ENCODE data around the gene EML6. TPM values are rescaled to one million over a fixed set of nuclear protein-coding genes. Genes with fewer than 3 reads are reported as not detected.

EML6 gene
- 1 to 10 TPM; 3.4 to 7.3 (median 5.3) TPM for total RNA-seq
- long read RNA-seq, donor 1, partial matches to known transcripts: 0 of 1 reads
- long read RNA-seq, donor 1, other reads (novel, unspliced or antisense): 1 of 1 reads
- long read RNA-seq, donor 2: 0 reads

DNA sequence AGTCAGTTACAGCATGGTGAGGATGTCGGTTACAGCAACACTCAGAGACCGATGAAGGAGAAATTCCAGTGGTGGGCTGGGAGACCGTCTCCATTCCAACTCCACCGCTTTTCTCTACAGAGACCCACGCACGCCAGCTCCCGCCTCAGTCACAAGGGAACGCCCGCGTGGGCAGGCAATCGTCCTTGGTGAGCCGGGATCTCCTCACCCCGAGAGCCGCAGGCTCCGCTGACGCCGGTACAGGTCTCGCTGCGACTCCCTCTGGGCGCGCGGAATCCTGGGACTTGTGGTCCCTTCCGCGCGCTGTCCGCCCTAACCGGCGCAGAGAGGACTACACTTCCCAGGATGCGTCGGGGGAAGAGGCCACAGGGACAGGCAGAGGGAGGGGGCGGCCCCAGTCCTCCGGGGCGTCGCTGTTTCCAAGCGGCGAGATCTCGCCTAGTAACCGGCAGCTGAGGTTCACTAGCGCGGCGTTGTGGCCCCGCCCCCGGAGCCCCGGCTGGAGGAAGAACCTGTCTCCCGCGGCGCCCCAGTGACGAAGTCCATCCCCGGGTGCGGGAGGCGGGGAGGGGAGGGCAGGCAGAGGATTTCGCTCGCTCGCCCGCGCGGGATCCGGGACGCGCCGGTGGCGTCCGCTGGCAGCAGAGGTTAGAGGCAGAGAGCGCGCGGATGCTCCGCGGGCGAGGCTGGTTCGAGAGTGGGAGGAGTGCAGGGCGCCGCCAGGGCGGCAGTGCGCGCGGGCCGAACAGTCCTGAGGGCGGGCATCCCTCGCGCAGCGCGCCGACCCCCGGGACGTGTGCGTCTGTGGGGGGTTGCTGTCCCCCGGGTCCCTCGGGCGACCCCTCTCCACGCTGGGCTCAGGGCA, at the start of gene EML6:
Gene EML6, plus strand, starts transcription at position 532 of the 865 bp plus-strand sequence. CDS start 1,400 bp downstream, outside the sequence.
- Histone ChIP-seq H3K4me1 (ENCODE audit: low read depth) (peaks cover 10% of the 10 kb centered on the region), H3K9me3 (no peaks in the 10 kb centered on the region), H3K4me3 (peak within 1 kb of the TSS; percentile 58), H3K36me3 (ENCODE audit: low read depth) (no peaks in the 10 kb centered on the region)
- DNase-seq (peak; percentile 99), ATAC-seq (peak; percentile 98)
- TF ChIP-seq, protein P1, sequence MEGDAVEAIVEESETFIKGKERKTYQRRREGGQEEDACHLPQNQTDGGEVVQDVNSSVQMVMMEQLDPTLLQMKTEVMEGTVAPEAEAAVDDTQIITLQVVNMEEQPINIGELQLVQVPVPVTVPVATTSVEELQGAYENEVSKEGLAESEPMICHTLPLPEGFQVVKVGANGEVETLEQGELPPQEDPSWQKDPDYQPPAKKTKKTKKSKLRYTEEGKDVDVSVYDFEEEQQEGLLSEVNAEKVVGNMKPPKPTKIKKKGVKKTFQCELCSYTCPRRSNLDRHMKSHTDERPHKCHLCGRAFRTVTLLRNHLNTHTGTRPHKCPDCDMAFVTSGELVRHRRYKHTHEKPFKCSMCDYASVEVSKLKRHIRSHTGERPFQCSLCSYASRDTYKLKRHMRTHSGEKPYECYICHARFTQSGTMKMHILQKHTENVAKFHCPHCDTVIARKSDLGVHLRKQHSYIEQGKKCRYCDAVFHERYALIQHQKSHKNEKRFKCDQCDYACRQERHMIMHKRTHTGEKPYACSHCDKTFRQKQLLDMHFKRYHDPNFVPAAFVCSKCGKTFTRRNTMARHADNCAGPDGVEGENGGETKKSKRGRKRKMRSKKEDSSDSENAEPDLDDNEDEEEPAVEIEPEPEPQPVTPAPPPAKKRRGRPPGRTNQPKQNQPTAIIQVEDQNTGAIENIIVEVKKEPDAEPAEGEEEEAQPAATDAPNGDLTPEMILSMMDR (IDR thresholded peaks at IDR 0.05): no peak
- intact Hi-C loops (cut with DNase I, micrococcal nuclease): no loop called here

DNA sequence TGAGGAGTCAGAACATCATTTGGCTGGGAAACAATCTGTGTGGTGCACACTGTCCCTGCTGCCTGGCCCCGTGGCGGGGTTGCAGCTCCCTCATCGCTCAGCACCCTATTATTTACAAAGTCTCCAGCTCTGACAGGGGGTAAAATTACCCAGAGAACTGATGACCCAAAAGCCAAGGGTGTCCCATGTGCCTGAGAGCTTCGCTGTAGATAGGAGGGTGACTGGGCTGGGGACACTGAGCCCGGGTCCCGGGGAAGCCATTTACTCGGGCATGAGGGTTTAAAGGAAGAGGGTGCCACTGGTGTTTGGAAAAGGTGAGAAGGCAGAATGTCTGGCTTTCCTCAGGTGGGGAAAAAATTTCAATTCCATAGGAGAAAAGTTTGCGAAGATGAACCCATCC, 48.2 kb upstream of the EML6 start:
- ATAC-seq (no peak), DNase-seq (no peak)
- Histone ChIP-seq H3K36me3 (ENCODE audit: low read depth) (no peaks in the 10 kb centered on the region), H3K4me3 (no peak overlapping the region), H3K9me3 (no peaks in the 10 kb centered on the region), H3K4me1 (ENCODE audit: low read depth) (peaks cover 11% of the 10 kb centered on the region)
- TF ChIP-seq, protein P1 (IDR thresholded peaks at IDR 0.05): no peak
- intact Hi-C loops (cut with DNase I, micrococcal nuclease): no loop called here

DNA sequence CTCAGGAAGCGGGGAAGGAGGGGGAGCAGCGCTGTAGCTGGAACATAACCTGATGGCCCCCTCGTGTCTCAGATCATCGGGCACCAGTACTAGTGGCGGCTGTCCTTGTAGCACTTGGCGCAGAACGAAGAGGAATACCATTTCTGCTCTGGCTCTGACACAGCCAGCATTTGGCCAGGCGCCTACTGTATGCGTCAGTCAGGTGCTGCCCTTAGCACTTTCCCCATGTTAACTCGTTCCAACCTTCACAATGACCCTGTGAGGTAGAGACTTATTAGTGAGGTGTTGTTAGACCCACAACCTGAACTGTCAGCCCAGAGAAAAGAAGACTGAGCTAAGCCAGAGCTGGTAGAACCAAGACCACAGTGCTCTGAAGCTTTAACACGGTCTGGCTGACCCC, 47.7 kb upstream of the EML6 start:
- intact Hi-C loops (cut with DNase I, micrococcal nuclease): no loop called here
- H3K36me3 ChIP-seq (ENCODE audit: low read depth): no peaks in the 10 kb centered on the region
- TF ChIP-seq, protein P1 (IDR thresholded peaks at IDR 0.05): no peak
- H3K9me3 ChIP-seq: no peaks in the 10 kb centered on the region
- H3K4me3 ChIP-seq: no peak overlapping the region
- H3K4me1 ChIP-seq (ENCODE audit: low read depth): peaks cover 11% of the 10 kb centered on the region
- ATAC-seq (no peak), DNase-seq (no peak)

DNA sequence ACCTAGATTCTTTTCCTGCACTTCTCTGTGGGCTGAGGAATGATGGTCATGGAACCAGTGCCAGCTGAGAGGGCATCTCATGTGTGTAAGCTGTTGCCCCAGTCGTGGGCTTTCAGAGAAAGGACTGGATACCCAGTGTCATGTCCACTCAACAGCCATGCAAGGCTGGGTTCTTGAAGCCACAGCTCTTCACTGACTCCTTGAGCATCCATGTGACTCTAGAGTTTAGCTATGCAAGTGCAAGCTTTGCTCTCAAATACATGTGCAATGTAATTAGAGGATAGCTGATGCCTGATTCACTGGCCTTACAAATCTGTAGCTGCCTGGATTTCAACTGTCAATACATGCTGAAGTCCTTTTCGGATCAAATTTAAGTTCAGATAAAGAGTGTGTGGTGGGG, 46.8 kb upstream of the EML6 start:
- ATAC-seq (no peak), DNase-seq (no peak)
- TF ChIP-seq, protein P1 (IDR thresholded peaks at IDR 0.05): no peak
- no peaks in the 10 kb centered on the region for H3K36me3 ChIP-seq (ENCODE audit: low read depth)
- H3K4me1 ChIP-seq (ENCODE audit: low read depth): peaks cover 11% of the 10 kb centered on the region
- H3K9me3 ChIP-seq: no peaks in the 10 kb centered on the region
- H3K4me3 ChIP-seq: no peak overlapping the region
- intact Hi-C loops (cut with DNase I, micrococcal nuclease): no loop called here

DNA sequence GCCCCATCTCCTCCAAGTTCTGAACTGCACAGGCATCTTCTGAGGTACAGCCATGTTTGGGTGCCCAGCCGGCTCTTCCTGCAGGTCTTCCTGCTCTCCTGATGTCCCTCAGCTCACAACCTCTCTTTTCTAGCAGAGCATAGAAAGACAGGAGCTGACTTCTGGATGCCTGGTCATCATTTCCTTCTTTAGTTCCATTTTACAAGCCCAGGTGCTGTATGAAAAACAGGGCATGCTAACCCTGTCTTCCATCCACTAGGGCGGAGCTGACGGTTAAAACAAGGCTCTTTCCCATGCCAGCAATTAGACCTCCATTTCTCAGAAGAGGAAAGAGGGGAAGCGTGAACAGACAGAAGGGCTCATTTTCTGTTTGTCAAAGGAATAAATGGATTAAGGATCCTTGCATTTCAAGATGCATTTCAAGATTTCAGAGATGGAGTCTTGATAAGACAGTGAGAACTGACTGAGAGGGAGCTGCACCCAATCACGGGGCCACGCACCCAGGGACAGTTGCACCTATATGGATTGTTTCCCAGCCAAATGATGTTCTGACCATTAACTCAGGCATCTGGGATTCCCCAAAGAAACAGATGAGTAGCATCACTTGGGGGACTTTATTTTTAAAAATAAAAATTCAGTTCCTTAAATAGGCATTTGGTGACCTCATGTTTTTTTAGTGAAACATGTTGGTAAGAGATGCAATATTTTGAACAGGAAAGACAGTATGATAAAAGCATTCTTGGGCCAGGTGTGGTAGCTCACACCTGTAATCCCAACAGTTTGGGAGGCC, 45.8 kb upstream of the EML6 start:
- DNase-seq: no peak
- intact Hi-C loops (cut with DNase I, micrococcal nuclease): no loop called here
- ATAC-seq: no peak
- no peak overlapping the region for H3K4me3 ChIP-seq
- H3K4me1 ChIP-seq (ENCODE audit: low read depth): peaks cover 11% of the 10 kb centered on the region
- no peaks in the 10 kb centered on the region for H3K36me3 ChIP-seq (ENCODE audit: low read depth)
- no peaks in the 10 kb centered on the region for H3K9me3 ChIP-seq
- TF ChIP-seq, protein P1 (IDR thresholded peaks at IDR 0.05): no peak

All from mucosa of descending colon (tissue), 3 donors.